K562 (cell line): ENCODE data around the gene UBASH3A. TPM values are rescaled to one million over a fixed set of nuclear protein-coding genes. Genes with fewer than 3 reads are reported as not detected.
A peak's percentile ranks its signal among the peaks of the same experiment; 100 is the strongest.

Experiments used
- ATAC-seq: fragments of 200-7000 bp; cut with Tn5 transposase; 3 replicates; pipeline ENCODE4 v1.9.1; 2020; ENCODE audit warnings: moderate library complexity
- BruUV-seq: library from RNA; stranded (reverse); fragments of 400-500 nt; replicated peaks from 2 replicates; lab custom pipeline; 2021; lab: Mats Ljungman, UMichigan
- CTCF ChIA-PET: fragments of 300-600 bp; formaldehyde crosslinking; extraction: SDS; loops from one replicate; lab custom pipeline; 2021; ENCODE audit warnings: low intra/inter-chr PET ratio; lab: Yijun Ruan, JAX
- POLR2A ChIA-PET: fragments of 300-600, 350-650 bp; sonication (Branson Sonifier 250); formaldehyde crosslinking; extraction: SDS; loops from one replicate; lab custom pipeline; 2021; ENCODE audit warnings: antibody characterized with exemption, inconsistent platforms; lab: Yijun Ruan, JAX
- DNase-seq, 4 experiments: peaks; one replicate each; pipeline versions ENCODE4 v3.0.0 to v3.0.0-alpha.2; 2011 to 2018; ENCODE audit warnings: low spot score in 3 of 4, mixed read lengths in 3 of 4; ENCODE audit errors: extremely low read depth in 1 of 4
- FAIRE-seq: peaks from 2 replicates; lab custom pipeline; 2011; peaks lifted over from hg19 to GRCh38; lab: Jason Lieb, UNC
- H2AFZ ChIP-seq: 2 replicates; pipeline ENCODE4 v1.6.0; 2011; ENCODE audit warnings: low read depth, low read length, control low read depth, inconsistent platforms
- H3K27ac ChIP-seq: fragments of 200-600 bp; 3 replicates; pipeline ENCODE4 v1.8.0; 2011; ENCODE audit warnings: low read depth, mild to moderate bottlenecking, control low read depth, inconsistent platforms, low read length, moderate library complexity, mixed read lengths; ENCODE audit errors: extremely low read depth
- H3K27me3 ChIP-seq, 2 experiments: fragments of 300-600 bp in 1 of 2; 2 replicates in 1 of 2; 3 replicates in 1 of 2; pipeline versions ENCODE4 v1.6.0 to v1.8.0; 2011; ENCODE audit warnings: inconsistent platforms in 2 of 2, low read length in 2 of 2, mild to moderate bottlenecking in 1 of 2, mixed read lengths in 1 of 2, moderate library complexity in 1 of 2; ENCODE audit not compliant: control insufficient read depth in 2 of 2, insufficient read depth in 2 of 2
- H3K36me3 ChIP-seq: fragments of 300-600 bp; 3 replicates; pipeline ENCODE4 v1.8.0; 2011; ENCODE audit warnings: mild to moderate bottlenecking, low read length, inconsistent platforms; ENCODE audit not compliant: control insufficient read depth, insufficient read depth
- H3K4me1 ChIP-seq, 2 experiments: fragments of 200-600 bp in 1 of 2; replicated peaks in 1 of 2; 2 replicates in 1 of 2; 3 replicates in 1 of 2; pipeline versions ENCODE4 v1.5.1 to v1.8.0; 2011; ENCODE audit warnings: inconsistent platforms in 2 of 2, low read length in 2 of 2, mild to moderate bottlenecking in 1 of 2, mixed read lengths in 1 of 2, moderate library complexity in 1 of 2; ENCODE audit not compliant: control insufficient read depth in 2 of 2, insufficient read depth in 2 of 2
- H3K4me2 ChIP-seq: 2 replicates; pipeline ENCODE4 v1.6.1; 2011; ENCODE audit warnings: low read length, control low read depth, inconsistent platforms, mixed read lengths; ENCODE audit not compliant: insufficient read depth
- H3K4me3 ChIP-seq: fragments of 200-600 bp; sonication (generic), shearing (Covaris generic); 2 replicates; pipeline ENCODE4 v1.5.1; 2016; ENCODE audit warnings: control low read depth, inconsistent platforms
- H3K79me2 ChIP-seq: fragments of 200-600 bp; 3 replicates; pipeline ENCODE4 v1.8.0; 2011; ENCODE audit warnings: low read length, inconsistent platforms; ENCODE audit not compliant: control insufficient read depth, insufficient read depth
- H3K9ac ChIP-seq, 2 experiments: 2 replicates each; pipeline versions ENCODE4 v1.6.0 to v1.6.1; 2011; ENCODE audit warnings: low read depth in 2 of 2, low read length in 2 of 2, control low read depth in 1 of 2, inconsistent platforms in 1 of 2, mild to moderate bottlenecking in 1 of 2, mixed read lengths in 1 of 2; ENCODE audit not compliant: insufficient read depth in 1 of 2
- H3K9me1 ChIP-seq: one replicate; pipeline ENCODE4 v1.6.0; 2011; ENCODE audit warnings: inconsistent platforms, mild to moderate bottlenecking, low read length, moderate library complexity; ENCODE audit not compliant: control insufficient read depth, insufficient read depth
- H3K9me3 ChIP-seq: replicated peaks from 2 replicates; pipeline ENCODE4 v1.5.1; 2011; ENCODE audit warnings: low read depth, low read length, inconsistent platforms; ENCODE audit not compliant: control insufficient read depth, insufficient read depth
- H4K20me1 ChIP-seq: replicated peaks from 2 replicates; pipeline ENCODE4 v1.6.1; 2011; ENCODE audit warnings: low read length, inconsistent platforms, mixed read lengths; ENCODE audit not compliant: control insufficient read depth, insufficient read depth
- CEBPB ChIP-seq: fragments of 450-650 bp; IDR thresholded peaks from 2 replicates; pipeline ENCODE4 v1.6.1; 2016; ENCODE audit warnings: missing genetic modification characterization, missing compliant biosample characterization
- CEBPG ChIP-seq, 3 experiments: fragments of 200-800 bp in 1 of 3; sonication (Bioruptor generic) in 1 of 3; sonication (generic) in 1 of 3; formaldehyde crosslinking in 1 of 3; IDR thresholded peaks in 2 of 3; conservative IDR thresholded peaks in 1 of 3; 2 replicates each; pipeline versions ENCODE4 v1.6.1 to v1.8.0; 2016 to 2022; ENCODE audit warnings: missing compliant biosample characterization in 2 of 3, missing genetic modification characterization in 2 of 3, mild to moderate bottlenecking in 1 of 3, missing genetic modification reagents in 1 of 3
- ESRRB ChIP-seq: fragments of 250-450 bp; sonication (Bioruptor Pico); IDR thresholded peaks from 2 replicates; pipeline ENCODE4 v1.5.0; 2020; ENCODE audit warnings: mild to moderate bottlenecking, moderate library complexity, borderline replicate concordance
- FUS ChIP-seq: fragments of 200-400 bp; formaldehyde crosslinking; optimal IDR thresholded peaks from 2 replicates; pipeline ENCODE3; 2017; ENCODE audit warnings: low read depth, low read length
- HDAC1 ChIP-seq, 2 experiments: fragments of 450-650 bp; IDR thresholded peaks; 2 replicates each; pipeline ENCODE4 v1.6.1; 2016 to 2017; ENCODE audit warnings: inconsistent platforms in 1 of 2, mild to moderate bottlenecking in 1 of 2, moderate library complexity in 1 of 2
- TBL1XR1 ChIP-seq, 2 experiments: IDR thresholded peaks; 2 replicates each; pipeline ENCODE4 v1.6.1; 2012; ENCODE audit warnings: improper control_type of control experiment in 2 of 2, low read length in 2 of 2, mild to moderate bottlenecking in 1 of 2
- WGBS: fragments of 100-300 bp; shearing (Covaris generic); methylation state at CpG from one replicate; pipeline ENCODE4 v1.1.6; 2016; ENCODE audit warnings: low coverage, mixed read lengths; ENCODE audit not compliant: insufficient coverage; ENCODE audit errors: missing lambda C conversion rate; 5-methylcytosine and 5-hydroxymethylcytosine counted together
- in situ Hi-C: fragments of 300-500 bp; cut with MboI; formaldehyde crosslinking; loops from 4 replicates; pipeline ENCODE4 v1.15.0; 2018; ENCODE audit warnings: inconsistent platforms, mixed read lengths
- intact Hi-C: fragments of 100-400 bp; cut with micrococcal nuclease; formaldehyde crosslinking; loops from 2 replicates; pipeline ENCODE4 v1.14.2; 2022
- polyA plus RNA-seq, 8 experiments: library from polyadenylated mRNA; depleted of rRNA in 4 of 8; stranded (reverse) in 5 of 8; unstranded in 3 of 8; fragments of >200 nt; fragmentation: Nextera tagmentation in 2 of 8; fragmentation: Illumina TruSeq in 1 of 8; extraction: Ambion mirVana in 2 of 8; extraction: Trizol in 1 of 8; gene quantifications; 2 replicates each; pipeline versions ENCODE4 v1.2.1 to v1.2.3, GENCODE V29; 2011 to 2014; ENCODE audit warnings: inconsistent platforms in 1 of 8, missing spikeins in 1 of 8
- total RNA-seq, 7 experiments: library from RNA; depleted of rRNA in 6 of 7; stranded (reverse); fragments of >200 nt in 6 of 7; fragmentation: Illumina TruSeq in 2 of 7; extraction: Trizol in 2 of 7; gene quantifications; 2 replicates each; pipeline versions ENCODE4 v1.2.1 to v1.2.3, GENCODE V29; 2011 to 2021; ENCODE audit warnings: low replicate concordance in 1 of 7
- TF ChIP-seq, protein P1 (sequence below): conservative IDR thresholded peaks from 2 replicates; pipeline ENCODE4 v1.6.1; 2011; ENCODE audit warnings: low read depth, mild to moderate bottlenecking, low read length; ENCODE audit not compliant: control insufficient read depth
- TF ChIP-seq, protein P2 (sequence below), 2 experiments: fragments of 450-650 bp in 1 of 2; sonication (generic) in 1 of 2; formaldehyde crosslinking in 1 of 2; IDR thresholded peaks in 1 of 2; conservative IDR thresholded peaks in 1 of 2; 2 replicates each; pipeline versions ENCODE4 v1.6.1 to v1.8.1; 2016 to 2023; ENCODE audit warnings: mild to moderate bottlenecking in 2 of 2, moderate library complexity in 2 of 2, inconsistent platforms in 1 of 2, missing genetic modification reagents in 1 of 2

UBASH3A gene
- total and polyA plus RNA-seq, 9 of the 15 experiments (the other 6 are each of a cell fraction or from before 2014, with no cell fraction given): 0.23 to 1.8 (median 1.1) TPM

DNA sequence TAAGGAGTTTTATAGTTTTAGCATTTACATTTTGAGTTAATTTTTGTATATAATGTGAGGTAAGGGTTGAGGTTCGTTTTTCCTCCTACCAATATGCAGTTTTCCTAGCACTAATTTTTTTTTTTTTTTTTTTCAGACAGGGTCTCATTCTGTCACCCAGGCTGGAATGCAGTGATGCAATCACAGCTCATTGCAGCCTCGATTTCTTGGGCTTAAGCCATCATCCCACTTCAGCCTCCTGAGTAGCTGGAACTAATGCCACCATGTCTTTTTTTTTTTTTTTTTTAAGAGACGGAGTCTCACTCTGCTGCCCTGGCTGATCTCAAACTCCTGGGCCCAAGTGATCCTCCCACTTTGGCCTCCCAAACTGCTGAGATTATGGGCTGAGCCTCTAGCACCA is 2.5 kb upstream of the UBASH3A start:
- CTCF ChIA-PET: no interaction called here
- WGBS: 11% methylated on average over 2 of the region's 3 CpGs
- in situ Hi-C loops: no loop called here

More for the DNA sequence above, 2.5 kb upstream of the UBASH3A start:
- intact Hi-C loops: no loop called here
- peaks cover 41 to 48% of the 10 kb centered on the region in 2 experiments for H3K4me1 ChIP-seq
- TF ChIP-seq CEBPG (CRISPR knock-in tag; IDR thresholded peaks at IDR 0.05) (peak; percentile 55; the same call in 1 of the 2 replicates), CEBPG (tag; conservative IDR thresholded peaks at IDR 0.05 in 1 of 2, IDR thresholded peaks at IDR 0.05 in 1 of 2) (peak; percentile 44 to 61; a peak in 3 of 4 replicates), ESRRB (CRISPR knock-in tag) (no peak), HDAC1 (IDR thresholded peaks at IDR 0.05) (no peak), TBL1XR1 (IDR thresholded peaks at IDR 0.05; ENCODE audit: low read length in 2 of 2) (no peak), FUS (no peak), CEBPB (tag) (peak; percentile 28; the same call in 1 of the 2 replicates)
- TF ChIP-seq, protein P1, sequence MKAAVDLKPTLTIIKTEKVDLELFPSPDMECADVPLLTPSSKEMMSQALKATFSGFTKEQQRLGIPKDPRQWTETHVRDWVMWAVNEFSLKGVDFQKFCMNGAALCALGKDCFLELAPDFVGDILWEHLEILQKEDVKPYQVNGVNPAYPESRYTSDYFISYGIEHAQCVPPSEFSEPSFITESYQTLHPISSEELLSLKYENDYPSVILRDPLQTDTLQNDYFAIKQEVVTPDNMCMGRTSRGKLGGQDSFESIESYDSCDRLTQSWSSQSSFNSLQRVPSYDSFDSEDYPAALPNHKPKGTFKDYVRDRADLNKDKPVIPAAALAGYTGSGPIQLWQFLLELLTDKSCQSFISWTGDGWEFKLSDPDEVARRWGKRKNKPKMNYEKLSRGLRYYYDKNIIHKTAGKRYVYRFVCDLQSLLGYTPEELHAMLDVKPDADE: no peak
- TF ChIP-seq, protein P2, sequence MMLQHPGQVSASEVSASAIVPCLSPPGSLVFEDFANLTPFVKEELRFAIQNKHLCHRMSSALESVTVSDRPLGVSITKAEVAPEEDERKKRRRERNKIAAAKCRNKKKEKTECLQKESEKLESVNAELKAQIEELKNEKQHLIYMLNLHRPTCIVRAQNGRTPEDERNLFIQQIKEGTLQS (IDR thresholded peaks at IDR 0.05): peak; percentile 86
- TF ChIP-seq, protein P2 (CRISPR knock-in tag; conservative IDR thresholded peaks at IDR 0.05): no peak
- TF ChIP-seq, all 486 proteins: peak for 3
- no peak overlapping the region for H3K27ac ChIP-seq
- FAIRE-seq: no peak
- H3K4me3 ChIP-seq: no peak overlapping the region
- no peaks in the 10 kb centered on the region for H4K20me1 ChIP-seq
- no peaks in the 10 kb centered on the region for H3K79me2 ChIP-seq
- no peaks in the 10 kb centered on the region for H3K9me3 ChIP-seq
- ATAC-seq: no peak
- no peak overlapping the region for H2AFZ ChIP-seq
- no peak for DNase-seq
- H3K36me3 ChIP-seq: no peaks in the 10 kb centered on the region
- no peak overlapping the region for H3K9ac ChIP-seq
- POLR2A ChIA-PET: interaction anchor here (0.7 kb wide), 1 partner anchor 499 kb away, joined by 3 read pairs; no protein-coding TSS in a partner anchor
- no peak overlapping the region for H3K4me2 ChIP-seq
- BruUV-seq: no TSS peak
- no peaks in the 10 kb centered on the region for H3K27me3 ChIP-seq
- H3K9me1 ChIP-seq: no peaks in the 10 kb centered on the region
